ENCODE results near the gene AK5. TPM values are rescaled to one million over a fixed set of nuclear protein-coding genes. Genes with fewer than 3 reads are reported as not detected.
"Not testable (repeated sequence)": the region's sequence is repeated elsewhere in the genome, so short reads cannot be mapped to it uniquely, and the experiment has no call there.

Gene AK5
- total RNA-seq, 2 donors from 2014 or later: 0.93 to 3.5 TPM

- intact Hi-C loops (cut with DNase I): no loop called here
These were observed 103.7 kb downstream of the AK5 start for GRCh38 chr1:77385551-77385950.

GRCh38 chr1:77386276-77386675 lies 104.5 kb downstream of the AK5 start:
- DNase-seq (ENCODE audit: low spot score): no peak
- intact Hi-C loops (cut with DNase I): no loop called here

More at GRCh38 chr1:77385551-77385950, 103.7 kb downstream of the AK5 start:
- DNase-seq (ENCODE audit: low spot score): no peak

GRCh38 chr1:77387553-77387952 lies 105.7 kb downstream of the AK5 start:
- no peak for DNase-seq (ENCODE audit: low spot score)
- intact Hi-C loops (cut with DNase I): no loop called here

- DNase-seq (ENCODE audit: low spot score): no peak
- intact Hi-C loops (cut with DNase I): no loop called here
These were observed 106.8 kb downstream of the AK5 start for GRCh38 chr1:77388661-77389060.

- DNase-seq (ENCODE audit: low spot score): no peak
- intact Hi-C loops (cut with DNase I): no loop called here
These were observed 110.7 kb downstream of the AK5 start for GRCh38 chr1:77392486-77392885.

DNA sequence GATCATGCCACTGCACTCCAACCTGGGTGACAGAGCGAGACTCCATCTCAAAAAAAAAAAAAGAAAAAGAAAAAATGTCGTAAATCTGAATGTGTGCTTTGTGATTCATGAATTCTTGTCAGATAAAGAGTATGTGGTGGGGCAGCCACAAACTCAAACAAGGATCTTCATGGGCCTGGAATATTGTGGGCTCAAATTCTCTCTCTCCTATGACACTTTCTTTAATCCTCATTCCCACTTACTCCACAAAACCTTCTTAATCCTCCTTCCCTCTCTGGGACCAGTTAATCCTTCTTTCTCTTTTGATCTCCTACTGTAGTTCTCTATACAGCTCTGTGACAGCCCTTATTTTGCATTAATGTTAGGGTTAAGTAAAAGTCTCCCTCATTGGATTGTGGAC lies 112.3 kb downstream of the AK5 start:
- intact Hi-C loops (cut with DNase I): no loop called here
- DNase-seq (ENCODE audit: low spot score): no peak

DNA sequence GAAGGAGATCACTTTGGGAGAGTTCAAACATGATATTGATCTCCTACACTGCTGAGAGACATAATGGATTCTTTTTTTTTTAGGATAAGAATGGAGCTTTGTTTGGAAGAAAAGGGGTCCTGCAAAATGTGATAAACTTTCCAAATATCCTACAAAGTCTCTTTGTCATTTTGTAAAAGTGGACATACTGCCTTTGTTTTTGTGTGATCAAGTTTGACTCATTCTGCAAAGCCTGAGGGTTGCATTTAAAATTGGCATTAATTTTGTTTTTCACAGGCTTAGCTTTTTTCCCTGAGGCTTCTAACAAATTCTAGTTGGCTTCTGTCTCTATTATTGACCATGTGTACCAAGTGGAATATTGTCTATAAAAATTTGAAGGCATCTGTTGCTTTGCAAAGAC lies 113.2 kb downstream of the AK5 start:
- intact Hi-C loops (cut with DNase I): no loop called here
- DNase-seq (ENCODE audit: low spot score): no peak

- intact Hi-C loops (cut with DNase I): no loop called here
These were observed 116.3 kb downstream of the AK5 start for GRCh38 chr1:77398152-77398551.

GRCh38 chr1:77399250-77400086 lies 117.6 kb downstream of the AK5 start:
- intact Hi-C loops (cut with DNase I): no loop called here
- DNase-seq (ENCODE audit: low spot score): no peak

More at GRCh38 chr1:77398152-77398551, 116.3 kb downstream of the AK5 start:
- no peak for DNase-seq (ENCODE audit: low spot score)

DNA sequence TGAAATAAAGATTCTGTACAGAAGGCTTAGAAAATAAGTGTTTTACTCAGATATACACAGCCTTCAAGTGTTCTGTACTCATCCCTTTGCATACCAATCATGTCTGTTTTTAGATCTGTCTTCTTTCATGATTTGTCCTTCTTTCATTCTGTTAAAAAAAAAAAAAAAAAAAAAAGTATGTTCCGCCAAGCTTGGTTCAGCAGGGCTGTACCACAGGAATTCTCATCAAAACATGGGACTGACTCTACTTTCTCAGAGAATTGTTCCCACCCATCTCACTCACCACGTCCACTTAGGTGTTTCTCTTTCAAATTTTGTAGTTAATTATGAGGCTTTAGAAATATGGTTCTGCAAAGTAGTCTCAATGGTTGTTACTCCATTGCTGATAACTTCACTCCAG lies 119.0 kb downstream of the AK5 start:
- intact Hi-C loops (cut with DNase I): no loop called here
- DNase-seq (ENCODE audit: low spot score): no peak

GRCh38 chr1:77401384-77401783 lies 119.6 kb downstream of the AK5 start:
- no peak for DNase-seq (ENCODE audit: low spot score)
- intact Hi-C loops (cut with DNase I): no loop called here

DNA sequence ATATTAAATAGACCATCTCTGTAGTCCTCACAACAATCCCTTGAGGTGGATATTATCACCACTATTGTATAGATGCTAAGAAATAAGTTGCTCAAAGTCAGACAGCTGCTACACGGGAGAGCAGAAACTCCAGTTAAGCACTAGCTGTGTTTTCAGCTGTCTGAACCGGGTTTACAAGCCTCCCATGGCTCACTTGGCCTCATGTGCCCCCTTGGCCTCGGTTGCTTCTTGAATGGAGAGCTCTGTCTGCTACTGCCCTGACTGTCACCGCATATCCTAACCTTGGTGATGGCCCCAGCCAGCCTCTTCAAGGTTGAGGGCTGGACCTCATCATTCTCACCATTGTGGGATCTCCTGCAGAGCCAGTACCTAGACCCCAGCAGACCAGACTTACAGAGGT lies 123.4 kb downstream of the AK5 start:
- DNase-seq (ENCODE audit: low spot score): no peak
- intact Hi-C loops (cut with DNase I): loop anchor here in 1 of 2 donors (5.0 kb wide), 1 partner anchor 1263 kb away; no protein-coding TSS in a partner anchor

DNA sequence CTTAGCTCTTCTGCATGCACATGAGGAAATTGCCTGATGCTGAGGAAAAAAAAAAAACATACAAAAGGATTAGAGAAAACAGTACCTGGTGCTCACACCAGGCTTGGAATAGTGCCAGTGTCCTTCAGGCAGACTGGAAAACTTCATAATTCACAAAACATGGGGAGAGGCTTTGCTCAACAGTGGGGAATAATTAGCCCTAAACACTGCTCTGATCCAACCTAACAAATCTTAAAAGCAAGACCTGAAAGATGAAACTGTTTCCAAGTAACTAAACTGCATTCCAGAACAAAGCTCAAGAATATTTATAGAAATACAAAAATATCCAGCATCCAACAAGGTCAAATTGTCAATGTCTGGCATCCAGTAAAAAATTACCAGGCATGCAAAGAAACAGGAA lies 124.8 kb downstream of the AK5 start:
- no peak for DNase-seq (ENCODE audit: low spot score)
- intact Hi-C loops (cut with DNase I): loop anchor here in 1 of 2 donors (5.0 kb wide), 1 partner anchor 1264 kb away; no protein-coding TSS in a partner anchor

- DNase-seq (ENCODE audit: low spot score): no peak
- intact Hi-C loops (cut with DNase I): loop anchor here in 1 of 2 donors (5.0 kb wide), 1 partner anchor 1266 kb away; no protein-coding TSS in a partner anchor
These were observed 126.0 kb downstream of the AK5 start for GRCh38 chr1:77407738-77408375.

- DNase-seq (ENCODE audit: low spot score): not testable (repeated sequence)
- intact Hi-C loops (cut with DNase I): loop anchor here in 1 of 2 donors (5.0 kb wide), 1 partner anchor 1267 kb away; no protein-coding TSS in a partner anchor
These were observed 127.1 kb downstream of the AK5 start for GRCh38 chr1:77408933-77409332.

- no peak for DNase-seq (ENCODE audit: low spot score)
These were observed 130.4 kb downstream of the AK5 start for GRCh38 chr1:77412069-77412819.

GRCh38 chr1:77412820-77413530 lies 131.2 kb downstream of the AK5 start:
- DNase-seq (ENCODE audit: low spot score): no peak

More at GRCh38 chr1:77412069-77412819, 130.4 kb downstream of the AK5 start:
- intact Hi-C loops (cut with DNase I): no loop called here

DNA sequence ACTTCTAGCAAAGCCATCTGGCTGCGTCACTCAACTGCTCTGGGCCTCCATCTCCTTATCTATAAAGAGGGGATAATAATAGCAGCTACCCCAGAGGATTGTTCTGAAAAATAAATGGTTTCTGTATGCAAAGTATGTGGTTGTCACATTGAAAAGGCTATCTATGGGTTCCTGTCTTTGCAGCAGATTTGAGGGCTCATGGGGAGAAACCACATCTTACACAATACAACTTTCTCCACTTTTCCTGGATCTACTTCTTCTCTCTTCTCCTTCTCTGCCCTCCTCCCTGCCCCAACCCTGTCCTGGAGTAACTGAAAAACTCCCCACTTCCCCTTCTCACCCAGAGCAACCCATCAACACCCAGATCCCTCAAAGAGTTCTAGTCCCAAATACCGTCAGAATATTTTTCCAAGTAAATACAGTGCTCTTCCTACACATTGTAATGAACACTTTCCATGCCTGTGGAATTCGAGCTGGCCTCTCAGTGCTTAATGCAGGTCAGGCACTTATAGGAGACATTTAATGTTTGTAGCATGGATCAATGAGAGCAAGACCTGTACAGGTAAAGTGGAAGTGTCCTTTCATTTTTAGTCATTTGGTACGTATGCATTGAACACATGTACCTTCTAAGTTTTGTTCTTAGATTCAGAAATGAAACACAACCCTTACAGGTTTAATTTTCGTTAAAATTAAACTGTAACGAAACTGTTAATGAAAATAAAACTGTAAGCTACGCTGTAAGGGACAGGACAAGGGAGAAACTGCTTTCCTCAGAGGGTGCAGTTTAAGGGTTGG lies 131.9 kb downstream of the AK5 start:
- no peak for DNase-seq (ENCODE audit: low spot score)
- intact Hi-C loops (cut with DNase I): no loop called here

More at GRCh38 chr1:77412820-77413530, 131.2 kb downstream of the AK5 start:
- intact Hi-C loops (cut with DNase I): no loop called here
